Trophoblast cell (in vitro differentiated cells and primary cell): ENCODE data around the gene CAMSAP2.

ENCODE experiments used
- DNase-seq, 2 donors: peaks; one replicate each; pipeline ENCODE4 v3.0.0-alpha.2; 2016
- H2AFZ ChIP-seq: 2 replicates; pipeline ENCODE4 v1.6.1; 2013; ENCODE audit warnings: low read length, moderate library complexity, mild to moderate bottlenecking; ENCODE audit not compliant: insufficient read depth, poor library complexity
- H2AK5ac ChIP-seq: 2 replicates; pipeline ENCODE4 v1.6.1; 2013; ENCODE audit warnings: mild to moderate bottlenecking, low read length
- H2BK120ac ChIP-seq: 2 replicates; pipeline ENCODE4 v1.6.1; 2013; ENCODE audit warnings: low read length, mild to moderate bottlenecking, moderate library complexity; ENCODE audit not compliant: insufficient read depth, poor library complexity
- H2BK12ac ChIP-seq: 2 replicates; pipeline ENCODE4 v1.6.1; 2013; ENCODE audit warnings: mild to moderate bottlenecking, low read length, moderate library complexity
- H2BK5ac ChIP-seq: 2 replicates; pipeline ENCODE4 v1.6.1; 2013; ENCODE audit warnings: low read length, low read depth, moderate library complexity, mild to moderate bottlenecking; ENCODE audit not compliant: poor library complexity
- H3K14ac ChIP-seq: 2 replicates; pipeline ENCODE4 v1.6.1; 2013; ENCODE audit warnings: mild to moderate bottlenecking, low read length
- H3K18ac ChIP-seq: 2 replicates; pipeline ENCODE4 v1.6.1; 2013; ENCODE audit warnings: mild to moderate bottlenecking, low read length
- H3K23ac ChIP-seq: 2 replicates; pipeline ENCODE4 v1.6.1; 2013; ENCODE audit warnings: low read length
- H3K27ac ChIP-seq: 2 replicates; pipeline ENCODE4 v1.5.1; 2013; ENCODE audit warnings: low read depth, mild to moderate bottlenecking, inconsistent platforms, low read length, moderate library complexity
- H3K27me3 ChIP-seq: 2 replicates; pipeline ENCODE4 v1.6.1; 2013; ENCODE audit warnings: inconsistent platforms, mild to moderate bottlenecking, low read length, moderate library complexity; ENCODE audit not compliant: insufficient read depth
- H3K36me3 ChIP-seq, 2 experiments: 1 replicate in 1 of 2; 2 replicates in 1 of 2; pipeline ENCODE4 v1.6.1; 2013; ENCODE audit warnings: low read length in 2 of 2, mild to moderate bottlenecking in 2 of 2, moderate library complexity in 1 of 2; ENCODE audit not compliant: insufficient read depth in 2 of 2, control insufficient read depth in 1 of 2
- H3K4ac ChIP-seq: 2 replicates; pipeline ENCODE4 v1.6.1; 2013; ENCODE audit warnings: low read depth, mild to moderate bottlenecking, low read length, moderate library complexity
- H3K4me1 ChIP-seq, 2 experiments: 1 replicate in 1 of 2; 2 replicates in 1 of 2; pipeline ENCODE4 v1.6.1; 2013; ENCODE audit warnings: low read length in 2 of 2, mild to moderate bottlenecking in 2 of 2, moderate library complexity in 1 of 2; ENCODE audit not compliant: insufficient read depth in 2 of 2, control insufficient read depth in 1 of 2
- H3K4me2 ChIP-seq: 2 replicates; pipeline ENCODE4 v1.6.1; 2013; ENCODE audit warnings: inconsistent platforms, mild to moderate bottlenecking, low read length, moderate library complexity
- H3K4me3 ChIP-seq: 2 replicates; pipeline ENCODE4 v1.5.1; 2013; ENCODE audit warnings: mild to moderate bottlenecking, low read depth, low read length, inconsistent platforms
- H3K79me1 ChIP-seq: one replicate; pipeline ENCODE4 v1.6.1; 2013; ENCODE audit warnings: low read length
- H3K79me2 ChIP-seq: 2 replicates; pipeline ENCODE4 v1.6.1; 2013; ENCODE audit warnings: low read length, mild to moderate bottlenecking; ENCODE audit not compliant: control insufficient read depth, insufficient read depth, poor library complexity
- H3K9ac ChIP-seq: 2 replicates; pipeline ENCODE4 v1.6.1; 2013; ENCODE audit warnings: mild to moderate bottlenecking, low read length
- H3K9me3 ChIP-seq: 2 replicates; pipeline ENCODE4 v1.6.1; 2013; ENCODE audit warnings: low read depth, mild to moderate bottlenecking, control low read depth, inconsistent platforms, low read length; ENCODE audit not compliant: insufficient read depth
- H4K12ac ChIP-seq: 2 replicates; pipeline ENCODE4 v1.6.1; 2013; ENCODE audit warnings: low read depth, mild to moderate bottlenecking, low read length, moderate library complexity
- H4K8ac ChIP-seq: 2 replicates; pipeline ENCODE4 v1.6.1; 2013; ENCODE audit warnings: low read depth, mild to moderate bottlenecking, low read length, moderate library complexity
- H4K91ac ChIP-seq: one replicate; pipeline ENCODE4 v1.6.1; 2013; ENCODE audit warnings: low read depth, mild to moderate bottlenecking, low read length, moderate library complexity
- WGBS: extraction: QIAGEN DNeasy Blood & Tissue Kit; methylation state at CpG from one replicate; pipeline ENCODE4 v1.1.7; 2013; ENCODE audit warnings: missing lambda C conversion rate; ENCODE audit not compliant: insufficient read length, insufficient coverage; ENCODE audit errors: extremely low coverage; 5-methylcytosine and 5-hydroxymethylcytosine counted together

The CAMSAP2 gene

DNA sequence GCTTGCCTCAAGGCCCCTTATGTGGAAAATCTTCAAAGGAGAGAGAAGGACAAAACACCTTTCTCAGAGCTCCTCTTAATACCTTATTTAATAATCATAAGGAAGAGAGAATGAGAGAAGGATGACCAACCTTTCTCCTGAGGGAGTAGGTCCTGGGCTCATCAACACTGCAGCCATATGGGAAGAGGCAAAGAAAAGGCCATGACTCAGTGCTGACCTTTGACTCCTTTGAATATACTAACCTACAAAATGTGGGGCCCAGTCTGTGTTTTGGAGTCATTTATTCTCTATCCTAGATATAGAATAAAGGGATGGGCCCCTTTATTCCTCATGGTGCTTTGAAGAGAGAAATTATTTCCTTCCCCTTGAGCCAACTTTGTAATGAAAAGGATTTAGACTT lies 38.3 kb downstream of the CAMSAP2 start:
- no peak overlapping the region for H3K18ac ChIP-seq
- no peaks in the 10 kb centered on the region for H3K79me2 ChIP-seq
- peaks cover 7 to 11% of the 10 kb centered on the region in 2 experiments for H3K4me1 ChIP-seq
- H2AFZ ChIP-seq = no peak overlapping the region
- H3K9me3 ChIP-seq = peaks cover 1% of the 10 kb centered on the region
- no peak overlapping the region for H3K9ac ChIP-seq
- no peak overlapping the region for H3K4me2 ChIP-seq
- no peak overlapping the region for H4K12ac ChIP-seq
- H4K8ac ChIP-seq = no peak overlapping the region
- H2BK12ac ChIP-seq = no peak overlapping the region
- H3K27ac ChIP-seq = peak overlapping the region; percentile 48
- DNase-seq = peak in 1 of 2 donors; percentile 8
- no peak overlapping the region for H4K91ac ChIP-seq
- H3K23ac ChIP-seq = no peak overlapping the region
- no peak overlapping the region for H3K4ac ChIP-seq
- H3K27me3 ChIP-seq = no peaks in the 10 kb centered on the region
- H2BK5ac ChIP-seq = no peak overlapping the region
- H3K14ac ChIP-seq = no peak overlapping the region
- H3K79me1 ChIP-seq = peaks cover 7% of the 10 kb centered on the region
- no peak overlapping the region for H2AK5ac ChIP-seq
- no peak overlapping the region for H2BK120ac ChIP-seq
- peaks cover 6 to 9% of the 10 kb centered on the region in 2 experiments for H3K36me3 ChIP-seq
- H3K4me3 ChIP-seq = no peak overlapping the region

DNA sequence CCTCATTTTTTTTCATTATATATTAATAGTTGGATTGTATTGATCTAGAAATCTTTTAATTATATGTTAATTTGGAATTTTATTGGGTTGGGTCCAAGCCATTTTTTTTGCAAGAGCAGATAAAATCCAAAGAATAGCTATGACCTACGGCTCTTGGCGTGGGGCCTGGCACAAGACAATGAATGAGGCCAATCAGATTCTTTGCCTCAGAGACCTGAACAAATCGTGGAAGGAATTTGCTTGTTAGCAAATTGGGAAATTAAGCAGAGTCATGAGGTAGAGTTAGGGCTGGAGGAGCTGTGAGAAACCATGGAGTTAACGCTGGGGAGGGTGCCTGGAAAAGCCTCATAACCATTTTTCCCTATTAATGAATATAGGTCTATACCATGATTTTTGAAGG lies 40.1 kb downstream of the CAMSAP2 start:
- WGBS = no CpG with 5 or more reads among the region's 4 CpGs
- Histone ChIP-seq H3K79me1 (peaks cover 5% of the 10 kb centered on the region), H3K4me1 (peaks cover 5 to 9% of the 10 kb centered on the region in 2 experiments), H3K9me3 (peaks cover 1% of the 10 kb centered on the region), H3K4me2 (no peak overlapping the region), H4K91ac (no peak overlapping the region), H3K27me3 (no peaks in the 10 kb centered on the region), H3K79me2 (no peaks in the 10 kb centered on the region), H3K4me3 (no peak overlapping the region), H3K18ac (no peak overlapping the region), H2AK5ac (no peak overlapping the region), H3K14ac (no peak overlapping the region), H4K8ac (peak overlapping the region; percentile 54), H4K12ac (no peak overlapping the region), H2AFZ (no peak overlapping the region), H2BK120ac (peak overlapping the region; percentile 66), H3K9ac (no peak overlapping the region), H2BK12ac (no peak overlapping the region), H3K36me3 (peaks cover 7 to 11% of the 10 kb centered on the region in 2 experiments), H3K23ac (no peak overlapping the region), H2BK5ac (peak overlapping the region; percentile 56), H3K27ac (peak overlapping the region; percentile 30), H3K4ac (peak overlapping the region; percentile 55)
- DNase-seq = no peak

DNA sequence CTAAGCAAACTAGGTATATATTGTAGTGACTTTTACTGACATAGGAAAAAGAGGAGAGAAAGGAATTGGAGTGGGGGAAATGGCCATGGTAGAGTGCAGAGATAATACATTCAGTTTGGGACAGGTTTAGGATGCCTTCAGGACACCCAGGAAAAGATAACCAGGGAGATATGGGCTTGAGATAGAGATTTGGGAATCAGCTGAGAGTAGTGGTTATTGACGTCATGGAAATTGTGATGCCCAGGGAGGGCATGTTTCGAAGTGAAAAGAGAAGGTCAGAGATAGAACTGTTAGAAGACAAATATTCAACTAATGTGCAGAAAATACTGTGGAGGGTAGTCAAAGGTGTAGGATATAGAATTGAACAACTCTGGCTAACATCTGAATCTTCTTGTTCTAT lies 40.6 kb downstream of the CAMSAP2 start:
- no peak overlapping the region for H3K4ac ChIP-seq
- H3K36me3 ChIP-seq = peaks cover 7 to 11% of the 10 kb centered on the region in 2 experiments
- DNase-seq = peak in 1 of 2 donors; percentile 69
- peaks cover 5 to 7% of the 10 kb centered on the region in 2 experiments for H3K4me1 ChIP-seq
- no peak overlapping the region for H4K12ac ChIP-seq
- no peak overlapping the region for H3K18ac ChIP-seq
- H2BK120ac ChIP-seq = no peak overlapping the region
- H4K91ac ChIP-seq = no peak overlapping the region
- peaks cover 3% of the 10 kb centered on the region for H3K79me1 ChIP-seq
- H2AFZ ChIP-seq = no peak overlapping the region
- H3K9ac ChIP-seq = no peak overlapping the region
- no peak overlapping the region for H2BK5ac ChIP-seq
- H3K4me3 ChIP-seq = no peak overlapping the region
- H3K4me2 ChIP-seq = no peak overlapping the region
- no peaks in the 10 kb centered on the region for H3K27me3 ChIP-seq
- H3K9me3 ChIP-seq = peaks cover 1% of the 10 kb centered on the region
- H3K14ac ChIP-seq = no peak overlapping the region
- no CpG with 5 or more reads among the region's 2 CpGs for WGBS
- no peak overlapping the region for H4K8ac ChIP-seq
- H2BK12ac ChIP-seq = no peak overlapping the region
- H2AK5ac ChIP-seq = no peak overlapping the region
- peak overlapping the region; percentile 30 for H3K27ac ChIP-seq
- H3K23ac ChIP-seq = no peak overlapping the region
- H3K79me2 ChIP-seq = no peaks in the 10 kb centered on the region

DNA sequence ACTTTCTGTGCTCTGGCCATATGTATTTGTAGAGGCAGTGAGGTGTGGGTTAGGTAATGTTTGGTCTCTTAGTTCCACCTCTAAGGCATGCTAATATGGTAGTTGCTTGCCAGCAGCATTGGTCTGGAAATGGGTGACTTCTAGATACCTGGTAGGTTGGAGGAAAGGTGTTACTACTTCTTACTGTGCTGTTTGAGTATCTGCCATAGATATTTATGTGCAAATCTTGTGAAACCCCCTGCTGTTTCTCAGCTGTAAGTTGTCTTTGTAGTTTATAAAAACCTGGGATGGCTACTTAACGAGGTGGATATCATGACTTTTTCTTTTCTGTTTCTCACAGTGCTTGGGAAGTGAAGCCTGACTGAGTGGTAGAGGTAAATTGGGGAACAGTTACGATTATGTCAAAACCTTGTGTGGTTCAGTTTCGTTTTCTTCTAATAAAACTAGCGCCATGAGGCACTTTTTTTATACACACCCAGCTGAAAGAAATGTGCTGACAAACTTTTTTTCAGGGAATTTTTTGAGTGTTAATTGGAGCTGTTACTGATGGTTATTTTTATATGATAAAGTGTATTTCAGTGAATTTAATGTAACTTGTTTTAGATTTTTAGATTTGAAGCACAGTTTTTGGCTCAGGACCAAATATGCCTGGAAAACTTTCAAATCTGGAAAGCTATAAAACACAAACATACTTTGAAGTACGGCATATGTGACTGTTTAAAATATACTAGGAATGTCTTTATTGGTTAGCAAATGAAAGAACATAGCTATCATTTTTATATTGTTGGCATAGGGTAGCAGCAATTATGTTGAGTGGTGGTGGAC lies 42.1 kb downstream of the CAMSAP2 start:
- Histone ChIP-seq H3K18ac (no peak overlapping the region), H3K4me1 (peaks cover 5 to 7% of the 10 kb centered on the region in 2 experiments), H2AFZ (no peak overlapping the region), H2BK5ac (no peak overlapping the region), H3K36me3 (peaks cover 9 to 11% of the 10 kb centered on the region in 2 experiments), H3K9ac (no peak overlapping the region), H2BK120ac (no peak overlapping the region), H3K23ac (no peak overlapping the region), H3K27me3 (no peaks in the 10 kb centered on the region), H3K4me3 (no peak overlapping the region), H3K4me2 (no peak overlapping the region), H3K14ac (no peak overlapping the region), H4K91ac (no peak overlapping the region), H4K8ac (no peak overlapping the region), H3K79me2 (no peaks in the 10 kb centered on the region), H3K27ac (no peak overlapping the region), H4K12ac (no peak overlapping the region), H3K9me3 (peaks cover 1% of the 10 kb centered on the region), H3K79me1 (peaks cover 3% of the 10 kb centered on the region), H2AK5ac (no peak overlapping the region), H2BK12ac (no peak overlapping the region), H3K4ac (no peak overlapping the region)
- DNase-seq = no peak
- WGBS = no CpG with 5 or more reads among the region's 5 CpGs
